ENCODE results near the gene ATXN7L1.

DNA sequence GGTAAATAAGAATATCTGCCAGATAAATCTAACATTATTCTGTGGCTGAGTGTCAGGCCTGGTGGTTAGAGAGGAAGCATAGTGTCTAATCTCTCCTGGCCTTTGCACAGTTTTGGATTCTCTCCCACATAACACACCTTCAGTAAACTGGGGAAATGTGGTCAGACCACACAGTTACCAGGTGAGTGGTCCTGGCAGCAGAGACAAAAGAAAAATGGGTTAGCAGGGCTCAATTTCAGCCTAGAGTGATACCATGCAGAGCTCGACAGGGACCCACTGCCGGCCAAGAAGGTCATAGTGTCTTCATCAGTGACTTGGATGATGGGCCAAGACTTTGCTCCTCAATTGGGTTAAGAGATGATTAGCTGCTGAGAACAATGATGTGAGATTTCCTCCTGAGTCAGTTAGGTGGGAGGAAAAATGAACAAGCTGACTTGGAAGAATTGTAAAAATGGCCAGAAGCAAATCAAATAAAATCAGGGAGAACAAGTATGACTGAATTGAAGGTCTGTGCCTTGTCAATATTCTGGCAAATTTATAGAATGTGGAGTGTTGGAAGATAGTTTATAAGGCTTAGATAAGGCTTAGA lies 225.9 kb downstream of the ATXN7L1 start:
- TF ChIP-seq YY1 (IDR thresholded peaks at IDR 0.05; ENCODE audit: insufficient read depth, insufficient read length) (no peak), ZNF274 (IDR thresholded peaks at IDR 0.05; ENCODE audit: low read depth, low read length) (no peak), SUZ12 (IDR thresholded peaks at IDR 0.05; ENCODE audit: extremely low read depth, insufficient read depth, insufficient read length) (no peak)
